GM19238 (cell line): ENCODE measurements around the gene INTS7.
"Not testable (repeated sequence)": the region's sequence is repeated elsewhere in the genome, so short reads cannot be mapped to it uniquely, and the experiment has no call there.

ENCODE experiments used
- DNase-seq: peaks from one replicate; pipeline ENCODE4 v3.0.0; 2011; ENCODE audit warnings: low spot score; ENCODE audit not compliant: insufficient read length

INTS7 gene

GRCh38 chr1:211978596-211978995 lies 56.8 kb downstream of the INTS7 start:
- no peak for DNase-seq

GRCh38 chr1:211975152-211975941 lies 60.0 kb downstream of the INTS7 start:
- no peak for DNase-seq

- no peak for DNase-seq
Measured at GRCh38 chr1:211973541-211973940, 61.8 kb downstream of the INTS7 start.

DNA sequence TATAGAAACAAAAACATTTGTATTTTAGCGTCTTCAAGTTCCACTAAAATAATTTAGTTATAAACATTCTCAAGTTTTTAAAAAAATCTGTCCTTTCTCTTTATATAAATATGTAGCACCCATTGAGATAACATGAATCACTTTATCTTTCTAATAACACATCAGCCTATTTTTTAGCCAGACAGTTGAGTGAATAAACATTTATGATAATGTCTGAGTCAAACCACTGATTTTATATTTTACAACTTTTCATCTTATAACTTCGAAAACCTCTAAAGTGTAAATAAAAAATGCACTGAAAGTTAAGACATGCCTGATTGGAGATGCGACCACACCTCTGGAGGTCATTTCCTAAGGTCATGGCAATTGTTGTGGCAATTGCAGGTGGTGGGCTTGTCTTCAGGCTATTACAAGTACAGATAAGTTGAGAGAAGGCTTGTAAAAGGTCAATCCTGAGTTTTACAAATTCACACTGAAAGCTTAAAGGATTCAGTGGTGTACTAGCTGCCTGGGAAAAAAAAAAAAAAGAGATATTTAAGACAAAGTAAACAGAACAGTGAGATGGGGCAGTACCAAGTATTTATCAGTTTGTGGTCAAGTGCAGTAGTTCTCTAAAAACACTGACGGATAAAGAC lies 67.0 kb downstream of the INTS7 start:
- DNase-seq = no peak

DNA sequence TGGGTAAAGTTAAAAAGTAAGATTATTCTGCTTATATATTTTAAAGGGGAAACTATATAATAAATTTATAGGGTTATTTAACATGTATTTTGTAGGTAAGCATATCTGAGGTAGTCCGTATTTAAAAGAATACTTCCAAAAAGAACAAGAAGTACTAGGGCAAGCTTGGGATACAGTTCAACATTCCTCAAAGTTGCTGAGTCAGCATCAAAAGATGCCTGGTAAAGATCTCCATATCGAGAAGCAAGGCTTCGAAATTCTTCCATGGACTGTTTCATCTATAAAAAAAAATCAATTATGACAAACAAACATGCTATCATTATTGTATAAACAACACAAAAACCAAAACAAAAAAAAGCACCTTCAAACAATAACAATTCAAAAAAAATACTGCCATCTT lies 67.7 kb downstream of the INTS7 start:
- no peak for DNase-seq

DNA sequence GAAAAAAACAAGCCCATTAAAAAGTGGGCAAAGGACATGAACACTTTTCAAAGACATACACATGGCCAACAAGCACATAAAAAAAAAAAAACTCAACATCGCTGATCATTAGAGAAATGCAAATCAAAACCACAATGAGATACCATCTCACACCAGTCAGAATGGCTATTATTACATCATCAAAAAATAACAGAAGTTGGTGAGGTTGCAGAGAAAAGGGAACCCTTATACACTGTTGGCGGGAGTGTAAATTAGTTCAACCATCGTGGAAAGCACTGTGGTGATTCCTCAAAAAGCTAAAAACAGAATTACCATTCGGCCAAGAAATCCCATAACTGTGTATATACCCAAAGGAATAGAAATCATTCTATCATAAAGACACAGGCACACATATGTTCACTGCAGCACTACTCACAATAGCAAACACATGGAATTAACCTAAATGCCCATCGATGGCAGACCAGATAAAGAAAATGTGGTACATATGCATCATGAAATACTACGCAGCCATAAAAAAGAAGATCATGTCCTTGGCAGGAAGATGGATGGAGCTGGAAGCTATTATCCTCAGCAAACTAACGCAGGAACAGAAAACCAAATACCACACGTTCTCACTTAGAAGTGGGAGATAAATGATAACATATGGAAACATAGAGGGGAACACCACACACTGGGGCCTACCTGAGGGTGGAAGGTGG lies 70.1 kb downstream of the INTS7 start:
- DNase-seq = no peak

- no peak for DNase-seq
Measured at GRCh38 chr1:211959680-211960079, 75.7 kb downstream of the INTS7 start.

GRCh38 chr1:211959221-211959620 lies 76.1 kb downstream of the INTS7 start:
- DNase-seq = no peak

GRCh38 chr1:211954028-211954427 lies 81.3 kb downstream of the INTS7 start:
- not testable (repeated sequence) for DNase-seq

GRCh38 chr1:211953543-211953942 lies 81.8 kb downstream of the INTS7 start:
- DNase-seq = not testable (repeated sequence)

DNA sequence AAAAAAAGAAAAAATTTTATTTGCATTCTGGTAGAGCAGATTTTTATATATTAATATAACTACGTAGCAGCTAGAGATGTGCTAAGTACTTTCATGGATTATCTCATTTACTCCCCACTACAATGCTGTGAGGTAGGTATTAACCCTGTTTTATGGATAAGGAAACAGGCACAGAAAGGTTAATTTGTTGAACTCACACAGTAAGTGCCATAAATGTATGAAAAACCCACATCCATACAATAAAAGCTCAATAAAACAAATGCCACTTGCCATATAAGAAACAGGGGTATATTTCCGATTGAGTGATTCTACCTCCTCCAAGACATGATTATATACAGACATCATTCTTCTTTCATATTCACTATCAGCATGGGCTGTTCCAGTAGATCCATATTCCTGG lies 83.1 kb downstream of the INTS7 start:
- DNase-seq = no peak

- peak; percentile 23 for DNase-seq
Measured at GRCh38 chr1:211951856-211952255, 83.5 kb downstream of the INTS7 start.

DNA sequence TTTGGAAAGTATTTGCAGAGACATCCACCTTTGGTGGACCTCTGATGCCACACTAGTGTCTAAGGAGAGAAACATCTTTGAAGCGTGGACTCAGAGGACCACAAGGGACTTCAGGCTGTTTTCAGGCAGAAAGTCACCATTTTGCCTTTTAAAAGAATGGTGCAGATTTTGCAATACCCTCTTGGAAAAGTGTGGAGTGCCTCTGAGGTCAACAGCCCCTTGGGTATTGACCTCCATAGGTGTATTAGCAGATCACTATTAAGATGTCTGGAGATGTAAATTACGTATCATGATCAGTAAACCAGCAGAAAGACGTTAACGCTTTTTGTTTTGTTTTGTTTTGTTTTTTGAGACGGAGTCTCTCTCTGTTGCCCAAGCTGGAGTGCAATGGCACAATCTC lies 87.0 kb downstream of the INTS7 start:
- no peak for DNase-seq

DNA sequence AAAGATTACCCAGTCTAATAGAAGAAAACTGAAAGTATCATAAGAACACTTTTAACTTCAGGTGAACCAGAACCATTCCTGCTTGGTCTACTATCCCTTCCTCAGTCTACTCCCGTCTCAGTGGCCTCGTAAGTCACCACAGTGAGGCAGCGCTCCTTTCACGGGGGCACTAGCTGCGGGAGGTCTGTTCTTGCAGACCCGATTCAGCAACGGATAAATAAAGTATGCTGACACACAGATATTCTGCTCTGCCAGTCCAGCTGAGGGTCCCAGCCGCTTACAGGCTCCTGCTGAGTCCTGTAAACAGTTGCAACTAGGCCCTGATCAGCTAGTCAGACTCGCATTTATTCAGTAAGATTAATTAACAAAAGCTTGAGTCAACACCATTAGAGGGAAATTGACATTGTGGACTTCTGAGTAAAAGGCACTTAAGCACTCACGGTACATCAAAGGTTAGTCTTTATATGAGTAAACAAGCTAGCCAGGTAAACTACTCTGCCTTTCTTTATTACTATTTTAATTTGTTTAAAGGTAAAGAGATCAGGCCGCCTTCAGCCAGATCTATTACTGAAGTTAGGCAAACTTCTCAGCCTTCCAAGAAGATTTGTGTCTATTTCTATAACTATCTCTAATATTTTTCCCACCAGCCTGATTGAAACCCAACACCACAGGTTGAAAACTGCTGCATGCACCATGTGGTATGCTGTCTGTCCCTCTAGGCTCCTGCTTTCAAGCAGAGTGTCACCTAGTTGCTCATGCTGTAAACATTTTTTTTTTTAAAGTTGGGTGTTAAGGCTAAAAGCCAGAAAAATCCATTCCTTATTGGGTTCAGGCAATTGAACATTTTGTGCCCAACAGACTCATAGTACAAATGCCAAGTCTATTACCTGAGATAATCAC lies 87.7 kb downstream of the INTS7 start:
- DNase-seq = no peak

DNA sequence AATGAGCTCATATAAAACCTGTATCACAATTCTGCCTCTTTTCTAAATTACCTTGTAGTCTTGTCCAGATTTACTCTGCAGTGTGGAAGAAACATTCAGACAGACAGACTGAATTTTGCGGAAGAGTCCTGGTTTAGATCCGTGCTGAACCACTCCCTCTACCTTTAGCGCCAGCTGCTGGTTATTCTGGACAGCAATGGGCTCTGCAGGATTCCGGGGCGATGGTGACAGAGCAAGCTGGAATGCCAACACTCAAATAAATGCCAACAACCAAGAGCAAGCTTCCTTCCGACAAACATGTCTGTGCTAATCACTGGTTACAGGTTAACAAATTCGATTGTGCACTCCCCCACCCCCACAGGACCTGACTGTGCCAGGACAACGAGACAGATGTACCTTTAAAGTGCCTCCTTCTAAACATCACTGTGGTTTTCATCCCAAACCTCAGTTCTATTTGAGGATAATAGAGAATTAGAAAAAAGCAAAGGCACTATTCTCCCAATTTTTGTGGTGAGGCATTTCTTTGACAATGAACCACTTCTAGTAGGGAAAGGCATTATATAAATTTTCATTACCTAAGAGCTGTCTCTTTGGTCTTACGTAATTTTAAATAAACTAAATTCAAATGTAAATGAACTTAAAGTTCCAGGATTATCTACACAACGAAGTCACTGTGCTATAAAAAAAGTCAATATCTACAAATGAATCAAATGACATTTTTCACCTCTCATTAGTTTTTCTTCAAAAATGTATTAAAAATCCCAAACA lies 90.4 kb downstream of the INTS7 start:
- DNase-seq = no peak

GRCh38 chr1:211942583-211942982 lies 92.8 kb downstream of the INTS7 start:
- DNase-seq = no peak

- DNase-seq = peak; percentile 41
Measured at GRCh38 chr1:211939876-211940468, 95.4 kb downstream of the INTS7 start.

- no peak for DNase-seq
Measured at GRCh38 chr1:211938561-211938997, 96.8 kb downstream of the INTS7 start.

DNA sequence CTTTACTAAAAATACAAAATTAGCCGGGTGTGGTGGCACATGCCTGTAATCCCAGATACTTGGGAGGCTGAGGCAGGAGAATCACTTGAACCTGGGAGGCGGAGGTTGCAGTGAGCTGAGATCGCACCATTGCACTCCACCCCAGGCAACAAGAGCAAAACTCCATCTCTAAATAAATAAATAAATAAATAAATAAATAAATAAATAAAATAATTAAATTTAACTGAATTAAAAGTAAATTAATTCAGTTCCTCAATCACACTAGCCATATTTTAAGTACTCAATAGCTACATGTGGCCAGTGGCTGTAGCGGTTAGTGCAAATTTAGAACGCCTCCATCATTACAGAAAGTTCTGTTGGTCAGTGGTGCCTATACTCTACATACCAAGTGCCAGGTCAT lies 97.9 kb downstream of the INTS7 start:
- not testable (repeated sequence) for DNase-seq

DNA sequence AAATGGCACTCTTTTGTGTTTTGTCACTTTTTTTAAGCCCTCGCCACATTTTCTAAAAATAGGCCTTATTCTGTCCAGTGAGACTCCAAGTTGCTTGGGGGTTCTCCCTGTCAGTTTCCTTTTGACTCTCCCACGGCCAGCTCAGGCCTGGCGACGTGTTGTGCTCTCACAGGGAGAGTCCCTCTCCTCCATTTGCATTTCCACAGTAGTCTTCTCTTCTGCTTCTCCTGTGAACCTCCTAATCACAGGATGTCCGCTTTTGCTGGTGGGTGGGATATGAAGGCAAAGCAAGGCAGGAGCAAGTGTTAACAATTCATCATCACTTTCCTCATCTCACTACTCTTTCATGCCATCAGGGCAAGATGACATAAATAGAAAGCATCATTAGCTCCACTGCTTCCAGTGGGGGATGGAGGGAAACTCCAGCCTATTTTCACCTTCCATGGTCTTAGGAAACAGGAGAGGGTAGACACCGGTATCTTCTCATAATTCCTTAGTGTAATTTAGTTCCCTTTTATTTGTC lies 99.8 kb downstream of the INTS7 start:
- DNase-seq = peak; percentile 66
